Nephron progenitor cell (in vitro differentiated cells): ENCODE results near the gene PPM1F.
A peak's percentile ranks its signal among the peaks of the same experiment; 100 is the strongest.

ENCODE experiments used
- DNase-seq: peaks from one replicate; pipeline ENCODE4 v3.0.0; 2021
- H3K27ac Mint-ChIP-seq: 2 replicates; pipeline ENCODE4 v1.8.0; 2021; ENCODE audit warnings: mild to moderate bottlenecking, moderate library complexity, mixed read lengths
- H3K27me3 Mint-ChIP-seq: 2 replicates; pipeline ENCODE4 v1.8.0; 2021; ENCODE audit warnings: mild to moderate bottlenecking, low read depth, mixed read lengths; ENCODE audit not compliant: poor library complexity
- H3K36me3 Mint-ChIP-seq: 2 replicates; pipeline ENCODE4 v1.8.0; 2021; ENCODE audit warnings: low read depth, mixed read lengths
- H3K4me1 Mint-ChIP-seq: 2 replicates; pipeline ENCODE4 v1.8.0; 2021; ENCODE audit warnings: mixed read lengths
- H3K4me3 Mint-ChIP-seq: 2 replicates; pipeline ENCODE4 v1.8.0; 2021; ENCODE audit warnings: mild to moderate bottlenecking, moderate library complexity, mixed read lengths
- H3K9me3 Mint-ChIP-seq: 2 replicates; pipeline ENCODE4 v1.8.0; 2021; ENCODE audit warnings: mild to moderate bottlenecking, moderate library complexity, mixed read lengths
- CTCF ChIP-seq: fragments of 200-600 bp; sonication (generic); IDR thresholded peaks from 2 replicates; pipeline ENCODE4 v1.5.0; 2021; ENCODE audit warnings: antibody characterized with exemption

The PPM1F gene

DNA sequence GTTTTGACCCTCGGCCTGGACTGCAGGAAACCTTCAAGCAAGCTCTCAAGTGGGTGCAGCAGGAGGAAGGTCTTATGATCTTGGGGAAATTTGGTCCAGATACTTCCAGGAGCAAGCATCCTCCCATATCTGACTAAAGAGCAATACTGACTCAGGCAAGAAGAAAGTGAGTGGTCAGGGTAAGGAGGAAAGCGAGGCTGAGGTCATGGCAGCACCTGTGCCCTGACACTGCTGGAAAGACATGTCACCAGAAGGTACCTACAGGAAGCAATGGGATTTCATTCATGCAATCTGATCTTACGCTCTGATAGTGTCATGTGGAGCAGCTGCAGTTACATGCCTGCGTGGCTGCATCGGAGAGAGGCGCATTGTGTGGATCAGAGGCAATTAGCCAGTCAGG is 36.4 kb upstream of the PPM1F start:
- no peaks in the 10 kb centered on the region for H3K36me3 Mint-ChIP-seq
- no peak overlapping the region for H3K4me3 Mint-ChIP-seq
- DNase-seq = no peak
- peaks cover 44% of the 10 kb centered on the region for H3K27me3 Mint-ChIP-seq
- no peaks in the 10 kb centered on the region for H3K9me3 Mint-ChIP-seq
- peaks cover 5% of the 10 kb centered on the region for H3K4me1 Mint-ChIP-seq
- TF ChIP-seq CTCF = no peak
- no peak overlapping the region for H3K27ac Mint-ChIP-seq

DNA sequence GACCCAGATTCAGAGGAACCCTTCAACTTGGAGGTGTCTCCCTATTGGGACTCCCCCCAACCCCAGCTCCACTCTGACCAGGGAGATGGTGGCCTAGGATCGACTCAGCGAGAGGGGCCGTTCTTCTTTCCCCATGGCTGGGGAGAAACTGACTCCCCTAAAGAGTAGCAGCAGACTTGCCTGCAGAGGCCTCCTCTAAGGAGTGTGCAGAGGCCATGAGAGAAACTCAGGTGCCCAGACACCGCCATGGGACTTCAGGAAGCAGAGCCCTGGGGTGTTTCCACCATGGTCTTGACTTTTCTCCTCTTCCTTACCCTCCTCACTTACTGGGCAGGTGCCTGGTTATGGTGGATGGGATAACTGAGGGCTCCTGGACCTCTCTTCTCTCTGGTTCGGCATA is 32.6 kb upstream of the PPM1F start:
- Mint-ChIP-seq H3K36me3 (no peaks in the 10 kb centered on the region), H3K9me3 (no peaks in the 10 kb centered on the region), H3K27me3 (peaks cover 34% of the 10 kb centered on the region), H3K4me3 (no peak overlapping the region), H3K27ac (no peak overlapping the region), H3K4me1 (peaks cover 18% of the 10 kb centered on the region)
- no peak for TF ChIP-seq CTCF
- DNase-seq = no peak

- peaks cover 18% of the 10 kb centered on the region for H3K4me1 Mint-ChIP-seq
- no peaks in the 10 kb centered on the region for H3K9me3 Mint-ChIP-seq
- peak; percentile 40 for TF ChIP-seq CTCF
- peak overlapping the region; percentile 65 for H3K4me3 Mint-ChIP-seq
- H3K27ac Mint-ChIP-seq = no peak overlapping the region
- peak; percentile 53 for DNase-seq
- H3K27me3 Mint-ChIP-seq = peaks cover 33% of the 10 kb centered on the region
- no peaks in the 10 kb centered on the region for H3K36me3 Mint-ChIP-seq
These were observed 32.1 kb upstream of the PPM1F start for GRCh38 chr22:21984793-21985192.

GRCh38 chr22:21982338-21982965 is 29.8 kb upstream of the PPM1F start, which contains the start of gene TOP3B:
TSS of gene TOP3B (minus strand) at chr22:21982787. CDS start at chr22:21975709, 7,078 bp downstream.
- no peaks in the 10 kb centered on the region for H3K9me3 Mint-ChIP-seq
- H3K27me3 Mint-ChIP-seq = peaks cover 12% of the 10 kb centered on the region
- H3K4me3 Mint-ChIP-seq = peak within 1 kb of the TSS; percentile 91
- no peak for TF ChIP-seq CTCF
- peaks cover 18% of the 10 kb centered on the region for H3K4me1 Mint-ChIP-seq
- H3K27ac Mint-ChIP-seq = peak within 1 kb of the TSS; percentile 66
- peak; percentile 83 for DNase-seq
- H3K36me3 Mint-ChIP-seq = peaks cover 8% of the 10 kb centered on the region

DNA sequence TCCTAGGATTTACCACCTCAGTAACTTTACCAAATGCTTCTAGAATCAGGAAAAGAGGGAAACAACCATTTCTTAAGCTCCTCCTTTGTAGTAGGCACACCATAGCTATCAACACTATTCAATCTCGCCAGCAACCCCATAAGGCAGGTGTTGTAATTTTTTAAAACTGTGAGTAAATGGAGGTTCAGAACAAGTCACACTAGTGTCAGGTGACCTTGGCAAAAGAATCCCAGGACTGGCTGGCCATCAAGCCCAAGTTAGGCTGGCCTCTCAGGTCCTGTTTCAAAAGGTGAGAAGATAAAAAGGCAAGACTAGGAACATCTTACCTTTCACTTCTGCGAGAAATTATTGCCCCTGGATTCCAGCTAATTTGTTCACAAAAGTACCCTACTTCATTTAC is 29.2 kb upstream of the PPM1F start:
- Mint-ChIP-seq H3K4me3 (peak overlapping the region; percentile 91), H3K27ac (peak overlapping the region; percentile 66), H3K27me3 (peaks cover 12% of the 10 kb centered on the region), H3K9me3 (no peaks in the 10 kb centered on the region), H3K4me1 (peaks cover 18% of the 10 kb centered on the region), H3K36me3 (peaks cover 8% of the 10 kb centered on the region)
- DNase-seq = no peak
- TF ChIP-seq CTCF = no peak

DNA sequence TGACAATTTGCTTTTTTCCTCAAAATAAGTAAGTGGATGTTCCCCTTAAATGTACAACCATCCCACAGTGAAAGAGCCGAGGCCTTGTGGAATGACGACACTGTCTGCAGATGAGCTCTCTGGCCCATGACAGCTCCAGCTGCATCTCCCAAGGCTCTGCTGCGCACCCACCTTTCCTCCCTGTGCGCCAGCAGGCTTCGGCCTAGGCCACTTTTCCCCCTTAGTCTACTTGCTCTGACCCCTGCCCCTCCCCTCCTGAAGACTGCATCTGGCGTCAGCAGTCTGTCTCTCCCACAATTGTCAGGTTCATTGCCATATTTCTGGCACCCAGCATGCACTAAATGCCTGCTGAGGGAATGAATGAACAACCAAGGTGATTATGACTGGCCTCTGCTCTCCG is 27.9 kb upstream of the PPM1F start:
- Mint-ChIP-seq H3K9me3 (no peaks in the 10 kb centered on the region), H3K4me3 (peak overlapping the region; percentile 91)

More for the DNA sequence above, 27.9 kb upstream of the PPM1F start:
- no peak for TF ChIP-seq CTCF
- Mint-ChIP-seq H3K4me1 (peaks cover 18% of the 10 kb centered on the region), H3K27me3 (peaks cover 12% of the 10 kb centered on the region), H3K36me3 (peaks cover 12% of the 10 kb centered on the region), H3K27ac (peak overlapping the region; percentile 22)
- DNase-seq = no peak
